Progenitor cell of endocrine pancreas (in vitro differentiated cells): ENCODE results near the gene ZNF385B. TPM values are rescaled to one million over a fixed set of nuclear protein-coding genes. Genes with fewer than 3 reads are reported as not detected.

ENCODE experiments used
- DNase-seq: peaks from one replicate; pipeline ENCODE4 v3.0.0; 2021; ENCODE audit warnings: low spot score; ENCODE audit not compliant: unreplicated experiment
- H3K27ac Mint-ChIP-seq: 2 replicates; pipeline ENCODE4 v1.8.0; 2021; ENCODE audit warnings: mild to moderate bottlenecking, moderate library complexity, mixed read lengths
- H3K27me3 Mint-ChIP-seq: 2 replicates; pipeline ENCODE4 v1.8.0; 2021; ENCODE audit warnings: mixed read lengths
- H3K36me3 Mint-ChIP-seq: 2 replicates; pipeline ENCODE4 v1.8.0; 2022; ENCODE audit warnings: mixed read lengths; ENCODE audit not compliant: insufficient read depth
- H3K4me1 Mint-ChIP-seq: 2 replicates; pipeline ENCODE4 v1.8.0; 2021; ENCODE audit warnings: low read depth, mixed read lengths
- H3K4me3 Mint-ChIP-seq: 2 replicates; pipeline ENCODE4 v1.8.0; 2021; ENCODE audit warnings: low read depth, mild to moderate bottlenecking, moderate library complexity, mixed read lengths
- H3K9me3 Mint-ChIP-seq: 2 replicates; pipeline ENCODE4 v1.8.0; 2021; ENCODE audit warnings: low read depth, mixed read lengths
- CTCF ChIP-seq: fragments of 200-600 bp; sonication (generic); IDR thresholded peaks from one replicate; pipeline ENCODE4 v1.5.0; 2021; ENCODE audit warnings: antibody characterized with exemption, mild to moderate bottlenecking; ENCODE audit not compliant: unreplicated experiment
- total RNA-seq: library from RNA; stranded (reverse); gene quantifications from 2 replicates; pipeline ENCODE4 v1.2.1, GENCODE V29; 2021

The ZNF385B gene
- total RNA-seq, 1 donor from 2014 or later, result 4.9 TPM

- peaks cover 6% of the 10 kb centered on the region for H3K9me3 Mint-ChIP-seq
- no peak overlapping the region for H3K4me3 Mint-ChIP-seq
- H3K36me3 Mint-ChIP-seq, result no peaks in the 10 kb centered on the region
- no peaks in the 10 kb centered on the region for H3K27me3 Mint-ChIP-seq
- H3K27ac Mint-ChIP-seq, result no peak overlapping the region
- no peaks in the 10 kb centered on the region for H3K4me1 Mint-ChIP-seq
- no peak for DNase-seq
- TF ChIP-seq CTCF, result no peak
Measured at GRCh38 chr2:179626261-179626660, 235.2 kb downstream of the ZNF385B start.

GRCh38 chr2:179622635-179623300 lies 238.6 kb downstream of the ZNF385B start:
- Mint-ChIP-seq H3K27me3 (no peaks in the 10 kb centered on the region), H3K4me3 (no peak overlapping the region), H3K4me1 (peaks cover 2% of the 10 kb centered on the region), H3K27ac (no peak overlapping the region), H3K36me3 (peaks cover 2% of the 10 kb centered on the region), H3K9me3 (peaks cover 5% of the 10 kb centered on the region)
- no peak for DNase-seq
- no peak for TF ChIP-seq CTCF

- no peak overlapping the region for H3K27ac Mint-ChIP-seq
- H3K4me3 Mint-ChIP-seq, result no peak overlapping the region
- TF ChIP-seq CTCF, result no peak
- H3K36me3 Mint-ChIP-seq, result peaks cover 2% of the 10 kb centered on the region
- no peaks in the 10 kb centered on the region for H3K27me3 Mint-ChIP-seq
- peaks cover 3% of the 10 kb centered on the region for H3K4me1 Mint-ChIP-seq
- DNase-seq, result no peak
- peaks cover 5% of the 10 kb centered on the region for H3K9me3 Mint-ChIP-seq
Measured at GRCh38 chr2:179622112-179622511, 239.3 kb downstream of the ZNF385B start.

DNA sequence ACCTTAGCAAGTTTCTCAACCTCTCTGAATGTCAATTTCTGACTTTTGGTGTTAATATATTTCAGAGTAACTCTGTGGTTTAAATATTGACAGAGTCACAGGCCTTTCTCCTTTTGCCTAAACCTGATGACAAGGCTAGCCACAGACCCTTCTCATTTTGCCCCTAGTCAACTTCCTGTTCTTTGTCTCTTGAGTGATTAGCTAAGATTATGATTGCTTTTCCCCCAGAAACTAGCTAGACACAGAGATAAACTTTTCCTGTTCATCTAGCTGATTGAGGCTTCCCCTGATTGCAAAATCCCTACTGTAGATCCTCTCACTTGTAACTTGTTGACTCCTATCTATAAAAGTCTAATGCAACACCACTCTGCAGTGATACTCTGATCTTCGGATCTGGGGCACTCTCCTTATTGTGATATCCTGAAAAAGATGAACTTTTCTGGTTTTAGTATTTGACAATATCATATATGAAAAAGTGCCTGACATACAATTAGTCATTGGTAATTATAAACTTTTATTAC lies 241.4 kb downstream of the ZNF385B start:
- Mint-ChIP-seq H3K27ac (no peak overlapping the region), H3K4me1 (peaks cover 4% of the 10 kb centered on the region), H3K9me3 (peaks cover 5% of the 10 kb centered on the region), H3K36me3 (peaks cover 2% of the 10 kb centered on the region), H3K4me3 (no peak overlapping the region), H3K27me3 (no peaks in the 10 kb centered on the region)
- DNase-seq, result no peak
- TF ChIP-seq CTCF, result no peak

DNA sequence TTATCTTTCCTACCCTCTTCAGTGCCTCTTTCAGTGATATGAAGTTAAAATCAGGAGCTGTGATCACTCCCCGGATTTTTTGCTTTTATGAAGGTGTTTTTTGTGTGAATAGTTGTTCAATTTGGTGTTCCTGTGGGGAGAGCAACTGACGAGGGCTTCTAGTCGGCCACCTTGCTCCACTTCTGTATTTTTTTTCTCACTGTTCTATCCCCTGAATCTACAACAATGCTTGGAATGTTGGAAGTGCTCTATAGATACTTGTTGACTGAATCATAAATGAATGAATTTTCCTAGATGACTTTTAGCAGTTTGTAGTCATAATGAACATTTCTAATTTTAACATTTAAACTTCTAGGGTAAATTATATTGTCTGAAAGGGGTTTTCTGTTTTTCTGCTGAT lies 247.3 kb downstream of the ZNF385B start:
- Mint-ChIP-seq H3K4me1 (peaks cover 16% of the 10 kb centered on the region), H3K9me3 (peaks cover 18% of the 10 kb centered on the region), H3K27me3 (no peaks in the 10 kb centered on the region), H3K27ac (no peak overlapping the region), H3K4me3 (no peak overlapping the region), H3K36me3 (no peaks in the 10 kb centered on the region)
- no peak for DNase-seq
- no peak for TF ChIP-seq CTCF
